Caco-2 (cell line): Measurements from ENCODE around the gene AVEN. TPM values are rescaled to one million over a fixed set of nuclear protein-coding genes. Genes with fewer than 3 reads are reported as not detected.

Experiments used
- BruUV-seq: library from RNA; stranded (reverse); fragments of 400-500 nt; replicated peaks from 2 replicates; lab custom pipeline; 2021; lab: Mats Ljungman, UMichigan
- CTCF ChIA-PET: fragments of 300-600 bp; sonication (Branson Sonifier 250); formaldehyde crosslinking; loops from one replicate; lab custom pipeline; 2022; ENCODE audit warnings: antibody characterized with exemption; lab: Charles Lee
- POLR2A ChIA-PET: fragments of 300-600 bp; sonication (Branson Sonifier 250); formaldehyde crosslinking; loops from one replicate; lab custom pipeline; 2022; ENCODE audit warnings: antibody characterized with exemption; lab: Charles Lee
- DNase-seq, 2 experiments: peaks; one replicate each; pipeline versions ENCODE4 v3.0.0 to v3.0.0-alpha.2; 2020 to 2022
- H3K27me3 ChIP-seq: replicated peaks from 2 replicates; pipeline ENCODE4 v1.6.0; 2011; ENCODE audit warnings: low read length; ENCODE audit not compliant: control insufficient read depth, insufficient read depth
- H3K36me3 ChIP-seq: 2 replicates; pipeline ENCODE4 v1.5.1; 2011; ENCODE audit warnings: low read length; ENCODE audit not compliant: control insufficient read depth, insufficient read depth
- H3K4me1 ChIP-seq: fragments of 250-450 bp; sonication (Bioruptor Pico); 2 replicates; pipeline ENCODE4 v1.5.1; 2020; ENCODE audit warnings: mild to moderate bottlenecking
- H3K4me3 ChIP-seq: 2 replicates; pipeline ENCODE4 v1.5.1; 2011; ENCODE audit warnings: low read depth, mild to moderate bottlenecking, control low read depth, low read length
- H3K9me3 ChIP-seq: fragments of 250-450 bp; sonication (Bioruptor Pico); 2 replicates; pipeline ENCODE4 v1.5.1; 2020; ENCODE audit warnings: mild to moderate bottlenecking, moderate library complexity
- H3K27ac Mint-ChIP-seq: one replicate; pipeline ENCODE4 v1.8.0; 2022; ENCODE audit warnings: mixed read lengths; ENCODE audit not compliant: unreplicated experiment
- H3K27me3 Mint-ChIP-seq: one replicate; pipeline ENCODE4 v1.8.0; 2022; ENCODE audit warnings: mixed read lengths; ENCODE audit not compliant: insufficient read depth, unreplicated experiment
- H3K36me3 Mint-ChIP-seq: one replicate; pipeline ENCODE4 v1.8.0; 2022; ENCODE audit warnings: mild to moderate bottlenecking, mixed read lengths; ENCODE audit not compliant: insufficient read depth, unreplicated experiment
- H3K4me1 Mint-ChIP-seq: one replicate; pipeline ENCODE4 v1.8.0; 2022; ENCODE audit warnings: low read depth, mixed read lengths; ENCODE audit not compliant: unreplicated experiment
- H3K4me3 Mint-ChIP-seq: one replicate; pipeline ENCODE4 v1.8.0; 2022; ENCODE audit warnings: mild to moderate bottlenecking, moderate library complexity, mixed read lengths; ENCODE audit not compliant: unreplicated experiment
- H3K9me3 Mint-ChIP-seq: one replicate; pipeline ENCODE4 v1.8.0; 2022; ENCODE audit warnings: mixed read lengths; ENCODE audit not compliant: unreplicated experiment
- intact Hi-C: fragments of 100-400 bp; cut with micrococcal nuclease; formaldehyde crosslinking; loops from one replicate; pipeline ENCODE4 v1.10.0; 2022; ENCODE audit not compliant: unreplicated experiment
- total RNA-seq: library from RNA; stranded (reverse); gene quantifications from 2 replicates; pipeline ENCODE4 v1.2.3, GENCODE V29; 2022
- TF ChIP-seq, protein P1 (sequence below), 2 experiments: fragments of 200-600 bp in 1 of 2; IDR thresholded peaks; 1 replicate in 1 of 2; 2 replicates in 1 of 2; pipeline versions ENCODE4 v1.5.1 to v1.8.0; 2011 to 2022; ENCODE audit warnings: antibody characterized with exemption in 1 of 2, control low read depth in 1 of 2, inconsistent platforms in 1 of 2, low read depth in 1 of 2, low read length in 1 of 2, mild to moderate bottlenecking in 1 of 2, moderate library complexity in 1 of 2; ENCODE audit not compliant: insufficient read depth in 1 of 2, severe bottlenecking in 1 of 2, unreplicated experiment in 1 of 2

Gene AVEN
- total RNA-seq, 1 experiment from 2014 or later: 8.7 TPM

DNA sequence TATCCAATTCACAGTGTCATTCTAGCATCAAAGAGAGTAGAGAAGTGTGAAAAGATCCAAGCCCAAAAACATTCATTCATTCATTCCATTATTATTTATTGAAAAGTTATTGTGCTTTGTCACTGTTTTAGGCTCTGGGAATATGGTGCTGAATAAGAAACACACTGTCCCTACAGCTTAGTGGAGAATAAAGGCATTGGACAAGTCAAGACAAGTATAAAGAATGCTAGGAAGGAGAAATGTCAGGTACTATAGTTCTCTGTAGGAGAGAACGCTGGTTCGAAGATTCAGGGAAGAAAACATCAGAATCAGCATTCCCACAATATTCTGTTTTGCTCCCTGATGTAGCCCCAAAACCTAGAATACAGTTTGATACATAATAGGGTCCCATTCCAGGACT lies 199.5 kb downstream of the AVEN start:
- Histone ChIP-seq H3K4me3 (no peak overlapping the region), H3K9me3 (no peaks in the 10 kb centered on the region), H3K36me3 (no peaks in the 10 kb centered on the region), H3K27me3 (no peaks in the 10 kb centered on the region), H3K4me1 (no peaks in the 10 kb centered on the region)
- Mint-ChIP-seq H3K9me3 (no peaks in the 10 kb centered on the region), H3K27ac (no peak overlapping the region), H3K27me3 (no peaks in the 10 kb centered on the region), H3K4me1 (no peaks in the 10 kb centered on the region), H3K4me3 (no peak overlapping the region), H3K36me3 (no peaks in the 10 kb centered on the region)
- TF ChIP-seq, protein P1, sequence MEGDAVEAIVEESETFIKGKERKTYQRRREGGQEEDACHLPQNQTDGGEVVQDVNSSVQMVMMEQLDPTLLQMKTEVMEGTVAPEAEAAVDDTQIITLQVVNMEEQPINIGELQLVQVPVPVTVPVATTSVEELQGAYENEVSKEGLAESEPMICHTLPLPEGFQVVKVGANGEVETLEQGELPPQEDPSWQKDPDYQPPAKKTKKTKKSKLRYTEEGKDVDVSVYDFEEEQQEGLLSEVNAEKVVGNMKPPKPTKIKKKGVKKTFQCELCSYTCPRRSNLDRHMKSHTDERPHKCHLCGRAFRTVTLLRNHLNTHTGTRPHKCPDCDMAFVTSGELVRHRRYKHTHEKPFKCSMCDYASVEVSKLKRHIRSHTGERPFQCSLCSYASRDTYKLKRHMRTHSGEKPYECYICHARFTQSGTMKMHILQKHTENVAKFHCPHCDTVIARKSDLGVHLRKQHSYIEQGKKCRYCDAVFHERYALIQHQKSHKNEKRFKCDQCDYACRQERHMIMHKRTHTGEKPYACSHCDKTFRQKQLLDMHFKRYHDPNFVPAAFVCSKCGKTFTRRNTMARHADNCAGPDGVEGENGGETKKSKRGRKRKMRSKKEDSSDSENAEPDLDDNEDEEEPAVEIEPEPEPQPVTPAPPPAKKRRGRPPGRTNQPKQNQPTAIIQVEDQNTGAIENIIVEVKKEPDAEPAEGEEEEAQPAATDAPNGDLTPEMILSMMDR (IDR thresholded peaks at IDR 0.05; ENCODE audit: insufficient read depth in 1 of 2, low read depth in 1 of 2, low read length in 1 of 2, severe bottlenecking in 1 of 2, unreplicated experiment in 1 of 2): no peak
- CTCF ChIA-PET: no interaction called here
- intact Hi-C loops: no loop called here
- no TSS peak for BruUV-seq
- no peak for DNase-seq
- POLR2A ChIA-PET: no interaction called here

DNA sequence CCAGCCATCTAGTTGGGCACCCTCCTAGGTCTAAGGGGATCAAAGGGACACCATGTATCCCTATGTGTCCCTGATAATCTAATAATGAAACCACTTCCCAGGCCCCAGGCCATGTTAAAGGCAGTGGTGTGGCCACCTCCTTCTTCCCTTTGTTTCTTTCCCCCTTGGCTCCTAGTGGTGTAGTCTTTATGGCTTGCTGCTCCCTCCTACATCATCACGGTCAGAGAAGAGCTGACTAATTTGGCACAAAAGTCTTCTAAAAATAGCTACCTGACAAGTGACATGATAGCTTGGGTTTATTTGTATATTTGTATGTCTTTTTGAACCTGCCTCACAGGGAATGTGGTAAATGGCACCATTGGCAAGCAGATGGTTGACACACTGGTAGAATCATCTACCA lies 201.7 kb downstream of the AVEN start:
- ChIA-PET POLR2A (no interaction called here), CTCF (no interaction called here)
- Mint-ChIP-seq H3K4me3 (no peak overlapping the region), H3K27ac (no peak overlapping the region), H3K27me3 (no peaks in the 10 kb centered on the region), H3K4me1 (no peaks in the 10 kb centered on the region), H3K36me3 (no peaks in the 10 kb centered on the region), H3K9me3 (no peaks in the 10 kb centered on the region)
- TF ChIP-seq, protein P1 (IDR thresholded peaks at IDR 0.05; ENCODE audit: insufficient read depth in 1 of 2, low read depth in 1 of 2, low read length in 1 of 2, severe bottlenecking in 1 of 2, unreplicated experiment in 1 of 2): no peak
- no peak for DNase-seq
- BruUV-seq: no TSS peak
- H3K27me3 ChIP-seq: no peaks in the 10 kb centered on the region
- H3K4me3 ChIP-seq: no peak overlapping the region
- no peaks in the 10 kb centered on the region for H3K36me3 ChIP-seq
- intact Hi-C loops: no loop called here
- no peaks in the 10 kb centered on the region for H3K4me1 ChIP-seq
- H3K9me3 ChIP-seq: no peaks in the 10 kb centered on the region

DNA sequence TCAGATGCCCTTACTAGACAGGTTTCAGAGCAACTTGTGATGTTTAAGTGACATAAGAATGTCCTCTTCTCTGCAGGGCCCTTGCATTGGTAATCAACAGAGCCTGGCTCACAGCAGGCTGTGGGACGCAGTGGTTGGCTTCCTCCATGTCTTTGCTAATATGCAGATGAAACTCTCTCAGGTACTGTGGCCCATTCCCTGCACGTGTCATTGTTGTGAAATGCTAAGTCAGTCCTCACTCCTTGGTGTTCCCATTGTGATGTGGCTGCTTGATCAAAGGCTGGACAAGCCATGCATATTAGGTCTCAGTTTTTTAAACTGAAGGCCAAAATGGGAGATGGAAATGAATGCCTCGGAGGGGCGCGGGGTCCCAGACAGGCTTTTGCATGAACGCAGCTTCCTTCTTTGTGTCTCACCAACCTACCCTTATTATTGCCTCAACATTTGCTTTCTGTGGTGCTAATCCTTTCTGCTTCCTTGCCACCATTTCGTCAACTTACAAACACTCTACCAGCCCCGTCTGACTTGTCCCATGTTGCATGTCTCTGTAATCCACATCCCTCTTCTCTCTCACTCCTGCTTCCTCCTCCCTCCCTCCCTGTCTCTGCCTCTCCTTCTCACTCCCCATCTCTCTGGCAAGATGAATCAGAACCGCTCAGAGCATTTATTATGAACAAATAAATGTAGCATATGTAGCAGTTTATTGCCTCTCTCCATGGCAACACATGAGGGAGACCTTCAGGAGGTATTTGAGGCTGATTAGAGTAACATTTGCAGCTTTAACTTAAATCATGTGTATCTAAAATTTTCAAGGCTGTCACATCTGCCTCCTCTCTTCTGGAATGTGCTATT lies 203.9 kb downstream of the AVEN start:
- intact Hi-C loops: no loop called here
- ChIA-PET CTCF (no interaction called here), POLR2A (no interaction called here)
- no peaks in the 10 kb centered on the region for H3K36me3 Mint-ChIP-seq
- H3K4me1 Mint-ChIP-seq: no peaks in the 10 kb centered on the region
- no peaks in the 10 kb centered on the region for H3K36me3 ChIP-seq
- no peak overlapping the region for H3K4me3 Mint-ChIP-seq
- no peaks in the 10 kb centered on the region for H3K4me1 ChIP-seq
- H3K27me3 Mint-ChIP-seq: no peaks in the 10 kb centered on the region
- no peak overlapping the region for H3K27ac Mint-ChIP-seq
- no TSS peak for BruUV-seq
- TF ChIP-seq, protein P1 (IDR thresholded peaks at IDR 0.05; ENCODE audit: insufficient read depth in 1 of 2, low read depth in 1 of 2, low read length in 1 of 2, severe bottlenecking in 1 of 2, unreplicated experiment in 1 of 2): no peak
- no peaks in the 10 kb centered on the region for H3K9me3 Mint-ChIP-seq
- no peak overlapping the region for H3K4me3 ChIP-seq
- H3K9me3 ChIP-seq: no peaks in the 10 kb centered on the region
- H3K27me3 ChIP-seq: no peaks in the 10 kb centered on the region
- DNase-seq: no peak
